A549 (cell line): ENCODE data around the gene KDM6A.
A peak's percentile ranks its signal among the peaks of the same experiment; 100 is the strongest.

Experiments used
- BHLHE40 ChIP-seq: IDR thresholded peaks from 2 replicates; pipeline ENCODE4 v1.6.1; 2012; ENCODE audit warnings: low read depth, low read length, inconsistent platforms
- CTCF ChIP-seq: fragments of >200 bp; sonication (Bioruptor Twin); formaldehyde crosslinking; IDR thresholded peaks from 3 replicates; pipeline ENCODE4 v1.5.1; 2016
- EP300 ChIP-seq, 2 experiments: fragments of >200 bp; sonication (Bioruptor Twin); formaldehyde crosslinking; IDR thresholded peaks; 2 replicates in 1 of 2; 3 replicates in 1 of 2; pipeline ENCODE4 v1.6.1; 2016 to 2017
- FOSB ChIP-seq: fragments of 250-450 bp; sonication (Bioruptor Pico); IDR thresholded peaks from 2 replicates; pipeline ENCODE4 v1.5.0; 2020; ENCODE audit warnings: mild to moderate bottlenecking, moderate library complexity
- HDAC2 ChIP-seq: fragments of 200-600 bp; sonication (generic); IDR thresholded peaks from 2 replicates; pipeline ENCODE4 v1.6.1; 2016
- NPAS2 ChIP-seq: fragments of 250-450 bp; sonication (Bioruptor Pico); IDR thresholded peaks from 2 replicates; pipeline ENCODE4 v1.8.0; 2022; ENCODE audit warnings: mild to moderate bottlenecking, moderate library complexity, borderline replicate concordance
- NR3C1 ChIP-seq: fragments of >200 bp; sonication (Bioruptor Twin); formaldehyde crosslinking; IDR thresholded peaks from 3 replicates; pipeline ENCODE4 v1.6.1; 2017
- POLR2A ChIP-seq: IDR thresholded peaks from 2 replicates; pipeline ENCODE4 v1.6.1; 2012; ENCODE audit warnings: mild to moderate bottlenecking, low read length
- RFX5 ChIP-seq: fragments of 450-650 bp; IDR thresholded peaks from 2 replicates; pipeline ENCODE4 v1.7.1; 2014; ENCODE audit warnings: antibody characterized with exemption, mild to moderate bottlenecking, moderate library complexity
- SMC3 ChIP-seq: fragments of >200 bp; sonication (Bioruptor Twin); formaldehyde crosslinking; IDR thresholded peaks from 3 replicates; pipeline ENCODE4 v1.6.1; 2018; ENCODE audit warnings: inconsistent platforms

- TF ChIP-seq SMC3 (0 out of 3 replicates have a peak, but pooled peaks have one; percentile 11), BHLHE40 (no peak), CTCF (no peak), NR3C1 (no peak), RFX5 (no peak), POLR2A (peak; percentile 59), EP300 (IDR thresholded peaks at IDR 0.05) (no peak), NPAS2 (CRISPR knock-in tag) (no peak), HDAC2 (no peak), FOSB (no peak)
Observed at GRCh38 chrX:44871931-44872820, 812 bp upstream of the KDM6A start.
